ENCODE results near the gene EXOC6. TPM values are rescaled to one million over a fixed set of nuclear protein-coding genes. Genes with fewer than 3 reads are reported as not detected.

EXOC6 gene
- total and polyA plus RNA-seq, 2 of the 13 experiments (the other 11 are each of a cell fraction or from before 2014, with no cell fraction given) = 22.2 to 29.2 TPM

DNA sequence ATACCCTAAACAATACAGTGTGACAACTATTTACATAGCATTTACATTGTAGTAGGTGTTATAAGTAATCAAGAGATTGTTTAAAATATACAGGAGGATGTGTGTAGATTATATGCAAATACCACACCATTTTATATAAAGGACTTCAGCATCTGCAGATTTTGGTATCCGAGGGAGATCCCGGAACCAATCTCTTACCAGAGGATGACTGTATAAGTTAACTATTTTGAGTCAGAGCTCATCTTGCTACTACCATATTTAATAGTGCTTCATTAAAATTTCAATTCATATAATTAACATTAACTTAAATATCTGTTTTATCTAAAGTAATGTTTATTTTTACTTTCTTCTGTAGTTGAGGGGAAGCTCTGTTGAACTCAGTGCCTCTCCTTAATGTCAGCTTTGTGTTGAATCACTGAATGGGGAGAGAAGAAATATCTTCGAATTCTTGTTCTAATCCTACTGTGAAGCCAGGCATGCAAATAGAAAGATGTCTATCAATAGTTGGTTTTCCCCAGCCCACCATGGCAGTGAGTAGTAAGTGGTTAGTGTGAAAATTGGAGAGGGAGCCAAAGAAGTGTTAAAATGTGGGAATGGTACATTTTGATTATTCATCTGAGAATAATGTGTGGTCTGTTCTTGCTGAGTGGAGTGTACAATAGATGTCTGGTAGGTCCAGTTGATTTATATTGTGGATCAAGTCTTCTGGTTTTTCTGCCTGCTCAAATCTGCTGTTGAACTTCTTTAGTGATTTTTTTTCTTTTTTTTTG lies 122.2 kb downstream of the EXOC6 start (continued):
- TF ChIP-seq, protein P1, sequence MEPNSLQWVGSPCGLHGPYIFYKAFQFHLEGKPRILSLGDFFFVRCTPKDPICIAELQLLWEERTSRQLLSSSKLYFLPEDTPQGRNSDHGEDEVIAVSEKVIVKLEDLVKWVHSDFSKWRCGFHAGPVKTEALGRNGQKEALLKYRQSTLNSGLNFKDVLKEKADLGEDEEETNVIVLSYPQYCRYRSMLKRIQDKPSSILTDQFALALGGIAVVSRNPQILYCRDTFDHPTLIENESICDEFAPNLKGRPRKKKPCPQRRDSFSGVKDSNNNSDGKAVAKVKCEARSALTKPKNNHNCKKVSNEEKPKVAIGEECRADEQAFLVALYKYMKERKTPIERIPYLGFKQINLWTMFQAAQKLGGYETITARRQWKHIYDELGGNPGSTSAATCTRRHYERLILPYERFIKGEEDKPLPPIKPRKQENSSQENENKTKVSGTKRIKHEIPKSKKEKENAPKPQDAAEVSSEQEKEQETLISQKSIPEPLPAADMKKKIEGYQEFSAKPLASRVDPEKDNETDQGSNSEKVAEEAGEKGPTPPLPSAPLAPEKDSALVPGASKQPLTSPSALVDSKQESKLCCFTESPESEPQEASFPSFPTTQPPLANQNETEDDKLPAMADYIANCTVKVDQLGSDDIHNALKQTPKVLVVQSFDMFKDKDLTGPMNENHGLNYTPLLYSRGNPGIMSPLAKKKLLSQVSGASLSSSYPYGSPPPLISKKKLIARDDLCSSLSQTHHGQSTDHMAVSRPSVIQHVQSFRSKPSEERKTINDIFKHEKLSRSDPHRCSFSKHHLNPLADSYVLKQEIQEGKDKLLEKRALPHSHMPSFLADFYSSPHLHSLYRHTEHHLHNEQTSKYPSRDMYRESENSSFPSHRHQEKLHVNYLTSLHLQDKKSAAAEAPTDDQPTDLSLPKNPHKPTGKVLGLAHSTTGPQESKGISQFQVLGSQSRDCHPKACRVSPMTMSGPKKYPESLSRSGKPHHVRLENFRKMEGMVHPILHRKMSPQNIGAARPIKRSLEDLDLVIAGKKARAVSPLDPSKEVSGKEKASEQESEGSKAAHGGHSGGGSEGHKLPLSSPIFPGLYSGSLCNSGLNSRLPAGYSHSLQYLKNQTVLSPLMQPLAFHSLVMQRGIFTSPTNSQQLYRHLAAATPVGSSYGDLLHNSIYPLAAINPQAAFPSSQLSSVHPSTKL (CRISPR knock-in tag; IDR thresholded peaks at IDR 0.05) = no peak
- TF ChIP-seq ZNF251 (CRISPR knock-in tag; IDR thresholded peaks at IDR 0.05) = no peak

DNA sequence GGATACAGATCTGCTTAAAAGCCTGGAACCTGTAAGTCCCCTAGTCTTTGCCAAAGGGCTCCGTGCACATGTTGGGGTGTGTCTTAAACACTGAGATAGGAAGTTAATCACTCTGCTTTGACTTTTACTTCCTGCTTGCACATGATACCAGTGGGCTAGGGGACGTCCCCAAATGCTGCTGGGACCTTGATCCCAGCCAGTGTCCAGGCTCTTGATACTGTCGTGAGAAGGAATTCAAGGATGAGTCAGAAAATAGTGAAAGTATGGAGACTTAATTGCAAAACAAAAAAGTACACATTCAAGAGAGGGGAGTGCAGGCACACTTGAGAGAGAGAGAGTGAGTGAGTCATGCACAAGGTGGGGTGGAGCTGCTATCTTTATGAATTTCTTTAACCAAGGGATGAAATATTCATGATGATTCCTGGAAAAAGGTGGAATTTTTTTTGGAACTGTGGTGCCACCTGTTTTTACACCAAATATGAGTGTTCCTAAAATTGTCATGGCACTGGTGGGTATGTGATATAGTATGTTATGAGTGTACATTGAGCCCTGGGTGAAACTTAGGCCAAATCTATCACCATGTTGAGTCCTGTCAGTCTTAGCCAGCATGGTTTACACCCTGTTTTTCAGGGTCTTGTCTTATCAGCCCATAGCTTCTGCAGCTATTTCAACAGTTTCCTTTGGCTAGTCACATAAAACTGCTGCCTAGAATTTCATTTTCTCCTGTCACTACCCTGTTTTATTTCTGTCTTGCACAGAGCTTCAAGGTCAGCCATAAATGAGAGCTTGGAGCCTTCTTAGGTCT lies 123.9 kb downstream of the EXOC6 start:
- intact Hi-C loops (cut with micrococcal nuclease; ENCODE audit: unreplicated experiment) = no loop called here
- H3K79me2 ChIP-seq (ENCODE audit: insufficient read depth, low read length) = no peaks in the 10 kb centered on the region
- POLR2A ChIA-PET = no interaction called here
- peak; percentile 80 for DNase-seq (ENCODE audit: low spot score)
- H3K4me3 ChIP-seq (replicated peaks in 1 of 3; ENCODE audit: insufficient read depth in 1 of 3, low read depth in 2 of 3, low read length in 3 of 3) = no peak overlapping the region
- WGBS (ENCODE audit: low lambda C conversion rate) = 38% methylated on average over 3 of the region's 3 CpGs
- peak overlapping the region; percentile 31 for H3K27ac ChIP-seq (ENCODE audit: extremely low read length, insufficient read depth, low read length)
- no peak overlapping the region for H2AFZ ChIP-seq (ENCODE audit: low read length)
- no peaks in the 10 kb centered on the region for H3K27me3 ChIP-seq (ENCODE audit: control insufficient read depth in 1 of 2, insufficient read depth in 2 of 2, low read length in 2 of 2)
- CTCF ChIA-PET (ENCODE audit: low intra/inter-chr PET ratio, low total read pairs) = no interaction called here
- H3K36me3 ChIP-seq (replicated peaks in 1 of 2; ENCODE audit: control insufficient read depth in 1 of 2, insufficient read depth in 2 of 2, low read length in 2 of 2) = no peaks in the 10 kb centered on the region
- peaks cover 11% of the 10 kb centered on the region for H3K4me1 ChIP-seq (ENCODE audit: insufficient read depth, low read length)
- H3K9me3 ChIP-seq (ENCODE audit: low read length) = no peaks in the 10 kb centered on the region
- H4K20me1 ChIP-seq (ENCODE audit: insufficient read depth, low read length) = no peaks in the 10 kb centered on the region
- ATAC-seq = peak; percentile 83
- no peak overlapping the region for H3K9ac ChIP-seq (ENCODE audit: insufficient read depth, low read depth, low read length)
- BruUV-seq (replicated peaks) = no TSS peak
- no peak overlapping the region for H3K4me2 ChIP-seq (ENCODE audit: low read depth, low read length)
- no peak for FAIRE-seq
- in situ Hi-C loops (cut with HindIII; ENCODE audit: extremely low pct_ligation_motif_present, low pct_unique_long_range_greater_than_20kb) = no loop called here
- no peak for TF ChIP-seq HOXA9 (CRISPR knock-in tag; IDR thresholded peaks at IDR 0.05; ENCODE audit: borderline replicate concordance)
- TF ChIP-seq MEIS1 (CRISPR knock-in tag; IDR thresholded peaks at IDR 0.05; ENCODE audit: borderline replicate concordance) = no peak
- peak; percentile 54; the same call in 1 of the 2 replicates for TF ChIP-seq FOSL1 (CRISPR knock-in tag; IDR thresholded peaks at IDR 0.05; ENCODE audit: borderline replicate concordance)
- peak; percentile 40; the same call in 1 of the 2 replicates for TF ChIP-seq FOXA3 (CRISPR knock-in tag; IDR thresholded peaks at IDR 0.05)
- peak; percentile 95 for TF ChIP-seq FOSL2 (CRISPR knock-in tag; IDR thresholded peaks at IDR 0.05)
- TF ChIP-seq EP300 (IDR thresholded peaks at IDR 0.05; ENCODE audit: low read depth in 2 of 2, low read length in 2 of 2) = peak in 1 of 2 experiments; percentile 24; a peak in 1 of 4 replicates
- no peak; the same call in 1 of the 2 replicates for TF ChIP-seq EP300 (CRISPR knock-in tag; IDR thresholded peaks at IDR 0.05; ENCODE audit: borderline replicate concordance)
- TF ChIP-seq ZSCAN30 (CRISPR knock-in tag; IDR thresholded peaks at IDR 0.05) = no peak
- no peak for TF ChIP-seq KDM6A (CRISPR knock-in tag; IDR thresholded peaks at IDR 0.05; ENCODE audit: low read depth)
- TF ChIP-seq, protein P2, sequence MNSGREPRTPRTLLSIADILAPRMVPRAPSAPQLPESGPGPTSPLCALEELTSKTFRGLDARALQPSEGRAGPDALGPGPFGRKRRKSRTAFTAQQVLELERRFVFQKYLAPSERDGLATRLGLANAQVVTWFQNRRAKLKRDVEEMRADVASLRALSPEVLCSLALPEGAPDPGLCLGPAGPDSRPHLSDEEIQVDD (CRISPR knock-in tag; IDR thresholded peaks at IDR 0.05; ENCODE audit: borderline replicate concordance) = no peak
- TF ChIP-seq ETV5 (CRISPR knock-in tag; IDR thresholded peaks at IDR 0.05; ENCODE audit: borderline replicate concordance) = peak; percentile 45; the same call in 1 of the 2 replicates
- TF ChIP-seq, protein P3, sequence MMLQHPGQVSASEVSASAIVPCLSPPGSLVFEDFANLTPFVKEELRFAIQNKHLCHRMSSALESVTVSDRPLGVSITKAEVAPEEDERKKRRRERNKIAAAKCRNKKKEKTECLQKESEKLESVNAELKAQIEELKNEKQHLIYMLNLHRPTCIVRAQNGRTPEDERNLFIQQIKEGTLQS (CRISPR knock-in tag; IDR thresholded peaks at IDR 0.05) = peak; percentile 46; the same call in 1 of the 2 replicates
- no peak for TF ChIP-seq TMF1 (CRISPR knock-in tag; IDR thresholded peaks at IDR 0.05; ENCODE audit: low read depth)
- TF ChIP-seq JUN (CRISPR knock-in tag; IDR thresholded peaks at IDR 0.05) = 0 out of 2 replicates have a peak, but pooled peaks have one; percentile 49
